Posterior cingulate gyrus (tissue), 11 donors: ENCODE results near the gene DUSP21.
"Not testable (repeated sequence)": the region's sequence is repeated elsewhere in the genome, so short reads cannot be mapped to it uniquely, and the experiment has no call there.

Source experiments
- DNase-seq, 10 donors: peaks; one replicate each; pipeline versions ENCODE4 v3.0.0 to v3.0.0-alpha.2; 2020 to 2021; ENCODE audit warnings: mixed read lengths in 3 of 10
- intact Hi-C: fragments of 100-400 bp; cut with DNase I; formaldehyde crosslinking; loops from one replicate; pipeline ENCODE4 v1.15.1; 2023

Gene DUSP21

GRCh38 chrX:44874420-44875184, 30.8 kb downstream of the DUSP21 start:
- peak in 2 of 10 donors; percentile 5 to 15 for DNase-seq
- intact Hi-C loops, result no loop called here

- DNase-seq, result no peak
- intact Hi-C loops, result no loop called here
These were observed 31.3 kb downstream of the DUSP21 start for GRCh38 chrX:44875185-44875489.

- DNase-seq, result no peak
- intact Hi-C loops, result no loop called here
These were observed 32.3 kb downstream of the DUSP21 start for GRCh38 chrX:44876086-44876485.

GRCh38 chrX:44876767-44877166, 32.9 kb downstream of the DUSP21 start:
- intact Hi-C loops, result no loop called here
- no peak for DNase-seq

- no peak for DNase-seq
- intact Hi-C loops, result no loop called here
These were observed 35.0 kb downstream of the DUSP21 start for GRCh38 chrX:44878780-44879179.

GRCh38 chrX:44881549-44881948, 37.7 kb downstream of the DUSP21 start:
- no peak for DNase-seq
- intact Hi-C loops, result no loop called here

- no peak for DNase-seq
- intact Hi-C loops, result no loop called here
These were observed 38.8 kb downstream of the DUSP21 start for GRCh38 chrX:44882635-44883034.

- intact Hi-C loops, result no loop called here
- no peak for DNase-seq
These were observed 41.1 kb downstream of the DUSP21 start for GRCh38 chrX:44884944-44885343.

GRCh38 chrX:44889824-44890223, 46.0 kb downstream of the DUSP21 start:
- intact Hi-C loops, result no loop called here

GRCh38 chrX:44890247-44890646, 46.4 kb downstream of the DUSP21 start:
- DNase-seq, result no peak
- intact Hi-C loops, result no loop called here

More at GRCh38 chrX:44889824-44890223, 46.0 kb downstream of the DUSP21 start:
- no peak for DNase-seq

GRCh38 chrX:44890687-44891086, 46.9 kb downstream of the DUSP21 start:
- intact Hi-C loops, result not testable (repeated sequence)

GRCh38 chrX:44891642-44892041, 47.8 kb downstream of the DUSP21 start:
- DNase-seq, result no peak
- intact Hi-C loops, result no loop called here

More at GRCh38 chrX:44890687-44891086, 46.9 kb downstream of the DUSP21 start:
- not testable (repeated sequence) for DNase-seq
